GM19397 (cell line): ENCODE data around the gene SLC9A8.
"Not testable (repeated sequence)": the region's sequence is repeated elsewhere in the genome, so short reads cannot be mapped to it uniquely, and the experiment has no call there.

Experiments used
- ATAC-seq: cut with Tn5 transposase; IDR thresholded peaks from one replicate; pipeline ENCODE4 v1.9.1; 2021; ENCODE audit warnings: mild to moderate bottlenecking, moderate library complexity; ENCODE audit not compliant: unreplicated experiment

The SLC9A8 gene

DNA sequence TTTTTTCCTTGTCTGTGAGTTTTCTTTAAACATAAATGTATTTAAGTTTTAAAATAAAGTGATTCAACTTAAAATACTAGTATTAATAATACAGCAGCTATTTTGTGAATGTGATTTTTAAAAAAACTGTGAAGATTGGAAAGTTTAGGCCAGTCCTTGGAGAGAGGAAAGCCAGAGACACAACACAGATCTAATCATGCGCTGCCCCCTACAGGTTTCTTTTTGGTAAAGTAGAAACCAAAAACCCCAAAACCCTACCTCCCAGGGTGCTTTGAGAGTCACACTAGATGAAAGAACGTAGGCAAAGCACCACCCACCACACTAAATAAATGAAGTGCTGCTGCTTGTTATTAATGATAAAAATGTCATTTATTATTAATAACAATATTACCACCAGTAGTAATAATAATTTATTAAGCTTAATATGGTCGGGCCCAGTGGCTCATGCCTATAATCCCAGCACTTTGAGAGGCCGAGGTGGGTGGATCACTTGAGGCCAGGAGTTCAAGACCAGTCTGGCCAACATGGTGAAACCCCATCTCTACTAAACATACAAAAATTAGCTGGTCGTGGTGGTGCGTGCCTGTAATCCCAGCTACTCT, 33.7 kb downstream of the SLC9A8 start:
- ATAC-seq: no peak

DNA sequence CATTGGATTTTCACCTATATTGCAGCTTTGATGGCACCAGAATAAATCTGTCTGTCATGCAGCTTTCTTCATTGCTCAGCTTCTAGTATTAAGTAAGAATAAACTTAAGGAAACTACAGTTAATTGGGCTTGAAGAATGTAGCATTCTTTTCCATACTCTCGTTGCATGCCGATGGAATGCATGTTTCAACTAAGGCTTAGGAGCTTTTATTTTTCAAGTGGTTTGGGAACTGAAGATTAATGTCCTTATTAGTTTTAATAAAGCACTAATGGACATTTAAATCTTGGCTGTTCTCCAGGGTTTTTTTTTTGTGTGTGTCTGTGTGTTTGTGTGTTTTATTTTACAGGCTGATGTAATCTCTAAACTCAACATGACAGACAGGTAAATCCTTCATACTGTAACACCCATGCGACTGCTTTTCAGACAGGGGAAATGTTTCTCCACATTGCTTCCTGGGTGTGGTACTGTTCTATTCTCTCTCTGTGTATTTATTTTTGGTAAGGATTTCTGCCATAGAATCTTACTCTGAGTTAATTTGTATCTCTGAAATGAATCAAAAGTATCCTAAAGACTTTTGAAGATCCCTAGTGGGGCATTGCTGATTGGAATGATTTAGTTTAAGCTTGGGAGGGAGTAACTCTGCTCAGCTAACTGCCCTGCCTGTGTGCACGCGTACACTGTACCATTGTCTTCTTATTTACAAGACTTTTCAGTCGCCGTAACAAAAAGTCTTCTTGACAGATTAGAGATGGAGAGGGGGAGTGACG, 38.0 kb downstream of the SLC9A8 start:
- ATAC-seq: no peak

DNA sequence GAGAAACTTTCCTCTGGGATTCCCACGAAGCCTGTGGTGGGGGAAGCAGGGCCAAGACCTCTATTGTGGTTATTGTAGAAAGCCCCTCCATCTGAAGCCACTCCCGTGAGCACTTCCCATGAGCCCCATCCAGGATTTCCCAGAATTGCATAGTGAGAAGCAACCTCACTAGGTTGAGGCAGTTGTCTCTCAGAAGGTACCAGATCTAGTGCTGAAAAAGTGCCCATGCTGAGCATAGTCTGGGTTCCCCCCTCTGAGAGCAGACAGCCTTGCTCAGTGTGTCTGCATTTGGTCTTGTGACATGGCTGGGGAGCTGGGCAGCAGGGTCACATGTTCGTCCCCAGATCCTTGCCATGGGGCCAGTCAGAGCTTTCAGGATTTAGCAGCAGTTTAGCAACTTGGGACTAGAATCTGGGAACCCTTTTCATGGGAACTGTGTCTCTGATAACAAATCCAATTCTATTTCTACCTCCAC, 38.6 kb downstream of the SLC9A8 start:
- ATAC-seq: no peak

DNA sequence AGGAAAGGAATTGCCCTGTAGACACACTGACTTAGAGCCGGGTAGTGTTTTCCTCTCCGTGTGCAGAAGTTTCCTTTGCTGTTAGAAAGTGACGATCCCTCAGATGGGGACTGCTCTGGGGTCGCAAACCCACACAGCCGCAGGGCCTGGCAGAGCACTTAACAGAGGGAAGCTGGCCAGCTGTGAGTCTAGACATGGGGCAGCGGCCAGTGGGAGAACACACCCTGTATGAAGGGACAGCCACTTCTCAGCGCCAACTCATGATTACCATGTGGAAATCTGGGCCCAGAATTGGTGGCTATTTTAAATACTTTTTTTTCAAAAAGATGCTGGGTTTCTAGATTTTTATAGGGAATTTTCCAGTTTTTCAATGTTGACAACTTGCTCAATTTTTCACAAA, 39.4 kb downstream of the SLC9A8 start:
- no peak for ATAC-seq

DNA sequence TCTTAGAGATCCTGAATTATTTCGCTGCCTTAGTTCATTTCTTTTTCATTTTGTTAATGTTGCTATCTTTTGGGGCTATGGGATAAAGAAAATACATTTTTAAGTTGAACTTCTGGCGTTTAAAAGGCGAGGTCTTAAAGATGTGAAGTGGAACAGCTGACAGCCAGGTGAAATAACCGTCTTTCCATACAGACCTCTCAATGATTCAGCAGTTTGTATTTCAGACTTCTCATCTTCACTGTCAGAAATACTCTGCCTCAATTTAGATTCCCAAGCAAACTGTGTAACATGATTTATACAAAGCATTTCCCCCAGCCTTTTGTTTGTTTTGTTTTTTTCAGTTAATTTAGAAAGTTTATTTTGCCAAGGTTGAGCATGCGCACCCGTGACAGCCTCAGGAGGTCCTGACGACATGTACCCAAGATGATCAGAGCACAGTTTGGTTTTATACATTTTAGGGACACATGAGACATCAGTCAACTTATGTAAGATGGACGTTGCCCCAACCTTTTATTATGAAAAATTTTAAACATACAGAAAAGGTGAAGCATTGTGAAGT, 40.0 kb downstream of the SLC9A8 start:
- no peak for ATAC-seq

DNA sequence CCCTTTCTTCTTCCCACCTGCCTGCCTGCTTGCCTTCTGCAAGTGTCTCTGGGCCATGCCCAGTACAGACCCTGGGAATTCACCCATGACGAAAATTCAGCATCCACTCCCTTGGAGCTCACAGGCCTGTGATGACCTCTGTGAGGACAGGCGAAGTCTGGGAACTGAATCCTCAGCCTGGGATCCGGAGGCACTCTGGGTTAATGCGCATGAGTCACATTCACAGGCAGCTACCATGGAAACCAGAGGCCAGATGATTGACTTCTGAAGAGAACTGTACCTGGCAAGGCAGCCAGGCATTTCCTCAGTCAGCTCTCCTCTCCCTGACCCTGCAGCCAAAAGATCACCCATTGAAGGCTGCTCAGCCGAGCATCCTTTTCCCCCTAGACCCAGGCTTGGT, 41.0 kb downstream of the SLC9A8 start:
- ATAC-seq: no peak

DNA sequence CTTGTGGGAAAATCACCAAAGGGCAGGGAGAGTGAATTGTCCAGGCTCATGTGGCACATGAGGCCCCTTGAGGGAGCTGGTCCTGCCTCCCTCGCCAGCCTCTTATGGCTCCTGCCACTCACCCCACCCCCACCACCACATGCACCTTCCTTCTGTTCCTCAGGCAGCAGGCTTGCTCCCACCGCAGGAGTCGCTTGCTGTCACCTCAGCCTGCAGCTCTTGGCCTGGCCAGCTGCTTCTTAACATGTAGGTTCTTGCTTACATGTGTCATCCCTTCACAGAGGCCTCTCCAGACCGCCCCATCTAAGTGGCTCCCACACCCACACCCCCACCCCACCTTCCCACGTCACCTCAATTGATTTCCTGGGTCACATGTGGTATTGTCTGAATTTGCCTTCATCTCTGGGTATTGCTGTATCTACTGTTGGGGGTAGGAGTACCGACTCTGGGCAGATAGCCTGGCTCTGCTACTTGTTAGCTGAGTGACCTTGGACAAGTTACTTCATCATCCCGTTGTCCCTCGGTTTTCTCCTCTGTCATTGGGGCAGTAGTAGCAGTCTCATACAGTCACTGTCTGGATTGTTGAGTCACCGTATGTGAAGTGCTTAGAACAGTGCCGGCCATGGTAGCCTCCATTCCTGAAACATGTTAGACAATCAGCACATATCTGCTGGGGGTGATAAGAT, 41.7 kb downstream of the SLC9A8 start:
- no peak for ATAC-seq

DNA sequence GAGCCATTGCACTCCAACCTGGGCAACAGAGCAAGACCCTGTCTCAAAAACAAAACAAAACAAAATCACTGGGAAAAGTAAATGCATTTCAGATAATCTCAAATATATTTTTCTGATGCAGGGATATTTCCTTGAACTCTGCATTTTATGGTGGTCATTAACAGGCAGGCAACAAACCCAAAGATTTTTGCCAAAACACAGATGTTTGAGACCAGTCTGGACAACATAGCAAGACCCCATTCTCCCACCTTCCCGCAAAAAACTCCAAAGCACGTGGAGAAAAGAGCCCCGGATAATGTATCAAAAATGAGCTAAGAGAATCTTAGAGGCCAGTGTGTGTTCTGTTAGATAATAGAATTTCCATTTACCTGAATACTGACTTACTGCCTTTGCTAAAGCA, 44.3 kb downstream of the SLC9A8 start:
- no peak for ATAC-seq

DNA sequence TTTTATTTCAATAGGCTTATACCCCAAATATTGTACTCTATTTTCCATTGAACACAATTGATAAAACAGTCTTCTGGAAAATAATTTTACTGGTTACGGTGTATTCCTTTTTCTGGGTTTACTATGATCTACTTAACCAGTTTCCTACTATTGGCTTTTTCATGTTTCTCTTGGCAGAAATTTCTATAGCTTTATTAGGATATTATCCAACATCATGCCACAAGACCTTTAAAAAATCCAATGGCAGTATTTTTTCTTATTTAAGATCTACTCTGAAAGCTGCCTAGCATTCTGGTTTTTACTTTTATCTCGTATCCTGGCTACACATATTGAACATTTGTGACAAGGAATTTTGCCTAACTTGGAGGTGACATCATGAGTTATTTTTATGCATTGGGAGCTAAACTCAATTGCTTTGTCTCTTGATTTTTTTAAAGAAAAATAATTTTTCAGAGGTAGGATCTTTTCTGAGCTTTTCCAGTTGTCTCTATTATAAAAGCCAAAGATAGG, 45.5 kb downstream of the SLC9A8 start:
- ATAC-seq: no peak

DNA sequence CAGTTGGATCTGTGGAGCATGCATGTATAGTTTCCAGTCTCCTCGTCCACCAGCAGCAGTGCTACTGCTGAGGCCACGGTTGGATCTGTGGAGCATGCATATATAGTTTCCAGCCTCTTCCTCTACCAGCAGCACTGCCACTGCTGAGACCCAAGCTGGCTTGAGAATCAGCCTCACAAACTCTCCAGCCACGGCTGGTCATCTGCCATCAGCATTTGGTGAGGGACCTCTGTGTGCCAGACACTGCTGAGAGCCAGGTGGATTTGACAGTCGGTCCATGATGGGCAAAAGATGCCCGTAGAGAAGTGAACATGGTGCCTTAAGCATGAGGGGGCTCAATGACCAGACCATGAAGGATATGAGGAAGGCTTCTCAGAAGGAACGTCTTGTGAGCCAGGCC, 46.4 kb downstream of the SLC9A8 start:
- ATAC-seq: no peak

DNA sequence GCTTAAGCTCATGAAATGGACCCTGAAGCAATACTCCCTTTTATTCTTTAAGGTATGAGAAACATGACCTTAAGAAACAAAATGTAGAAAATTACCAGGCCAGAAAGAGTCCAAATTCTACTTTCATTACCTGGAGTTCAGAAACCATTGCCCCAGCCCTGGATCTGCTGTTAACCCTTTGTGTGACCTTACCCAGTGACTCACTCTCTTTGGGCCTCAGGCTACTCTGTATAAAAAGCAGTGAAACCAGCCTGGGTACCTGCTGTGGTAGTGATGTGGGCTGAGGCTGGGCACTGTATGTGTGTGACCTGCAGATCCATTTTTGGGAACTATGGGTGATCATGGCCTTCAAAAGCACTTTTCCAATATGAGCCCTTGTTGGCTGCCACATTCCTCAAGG, 47.2 kb downstream of the SLC9A8 start:
- no peak for ATAC-seq

DNA sequence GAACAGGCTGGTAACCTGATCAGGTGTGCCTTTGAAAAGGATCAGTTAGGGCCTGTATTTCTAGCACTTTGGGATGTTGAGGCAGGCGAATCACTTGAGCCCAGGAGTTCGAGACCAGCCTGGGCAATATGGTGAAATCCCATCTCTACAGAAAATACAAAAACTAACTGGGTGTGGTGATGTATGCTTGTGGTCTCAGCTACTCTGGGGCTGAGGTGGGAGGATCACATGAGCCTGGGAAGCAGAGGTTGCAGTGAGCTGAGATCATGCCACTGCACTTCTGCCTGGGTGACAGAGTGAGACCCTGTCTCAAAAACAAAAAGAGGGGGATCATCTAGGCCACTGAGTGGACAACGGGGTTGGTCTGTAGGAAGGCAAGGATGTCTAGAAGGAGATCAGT, 48.6 kb downstream of the SLC9A8 start:
- ATAC-seq: not testable (repeated sequence)

DNA sequence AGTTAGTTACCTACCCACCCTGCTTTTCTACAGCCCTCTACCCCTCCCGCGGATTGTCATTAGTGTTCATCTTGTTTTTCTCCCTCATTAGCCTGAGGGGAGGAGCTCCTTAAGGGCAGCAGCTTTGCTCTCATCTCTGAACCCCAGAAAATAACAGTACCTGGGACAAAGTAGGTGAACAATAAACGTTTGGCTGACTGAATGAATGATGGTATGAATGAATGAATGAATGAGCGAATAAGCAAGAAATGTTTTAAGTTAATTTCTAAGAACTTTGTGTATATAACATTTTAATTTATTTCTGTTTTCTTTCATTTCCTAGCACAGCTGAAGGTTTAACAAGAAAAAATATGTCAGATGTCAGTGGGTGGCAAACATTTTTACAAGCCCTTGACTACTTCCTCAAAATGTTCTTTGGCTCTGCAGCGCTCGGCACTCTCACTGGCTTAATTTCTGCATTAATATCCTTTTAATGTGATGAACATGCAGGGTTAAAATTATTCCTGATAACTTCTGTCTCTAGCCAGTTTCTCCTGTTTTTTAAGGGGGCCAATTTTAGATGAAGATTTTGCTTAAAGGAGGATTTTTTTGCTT, 50.1 kb downstream of the SLC9A8 start:
- ATAC-seq: no peak

DNA sequence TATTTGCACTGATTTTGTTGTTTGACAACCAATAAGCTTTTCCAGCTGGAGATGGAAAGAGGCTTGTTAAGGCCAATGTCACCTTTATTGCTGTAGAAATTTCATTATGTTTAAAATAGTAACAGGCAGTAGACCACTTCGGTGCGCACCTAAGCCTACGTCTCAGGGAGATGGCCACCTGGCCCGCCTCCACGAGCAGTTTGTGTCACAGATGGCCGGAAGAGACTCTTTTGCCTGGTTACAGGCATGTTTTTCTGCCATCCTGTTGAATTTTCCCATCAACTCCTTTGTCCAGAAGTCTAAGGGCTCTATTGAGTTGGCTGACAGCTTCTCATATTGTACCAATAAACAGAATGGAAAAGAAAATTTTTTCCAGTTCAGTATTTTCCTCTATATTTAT, 51.0 kb downstream of the SLC9A8 start:
- ATAC-seq: no peak

DNA sequence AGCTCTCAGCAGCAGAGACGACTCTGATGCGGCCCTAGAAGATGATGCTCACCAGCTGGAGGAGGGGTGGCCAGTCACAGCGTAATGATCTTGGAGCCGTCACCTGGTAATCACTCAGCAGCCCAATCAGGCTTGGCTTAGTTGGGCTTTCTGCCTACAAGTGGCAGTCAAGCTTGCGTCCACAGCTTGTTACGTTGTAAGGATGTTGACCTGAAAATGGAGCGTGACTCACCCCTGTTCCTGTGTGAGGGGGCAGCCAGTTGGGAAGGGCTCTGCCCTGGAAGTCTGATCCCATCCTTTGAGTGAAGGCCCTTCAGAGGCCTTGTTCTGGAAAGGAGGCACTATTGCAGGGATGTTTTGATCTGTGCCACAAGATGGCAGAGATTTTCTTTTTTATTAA, 52.9 kb downstream of the SLC9A8 start:
- ATAC-seq: no peak

DNA sequence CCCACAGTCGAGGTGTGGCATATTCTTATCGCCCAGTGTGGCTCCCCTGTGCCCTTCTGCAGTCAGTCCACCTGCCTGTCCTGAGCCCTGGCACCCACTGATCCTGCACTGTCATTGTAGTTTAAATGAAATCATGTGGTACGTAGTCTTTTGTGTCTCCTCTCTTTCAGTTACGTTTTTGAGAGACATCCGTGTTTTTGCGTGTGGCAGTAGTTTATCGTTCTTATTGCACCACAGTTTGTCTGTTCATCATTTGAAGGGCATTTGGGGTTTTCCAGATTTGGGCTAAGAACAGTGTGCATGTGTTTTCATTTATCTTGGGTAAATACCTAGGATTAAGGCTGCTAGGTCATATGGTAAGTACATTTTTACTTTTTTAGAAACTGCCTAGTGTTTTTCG, 53.4 kb downstream of the SLC9A8 start:
- ATAC-seq: no peak

DNA sequence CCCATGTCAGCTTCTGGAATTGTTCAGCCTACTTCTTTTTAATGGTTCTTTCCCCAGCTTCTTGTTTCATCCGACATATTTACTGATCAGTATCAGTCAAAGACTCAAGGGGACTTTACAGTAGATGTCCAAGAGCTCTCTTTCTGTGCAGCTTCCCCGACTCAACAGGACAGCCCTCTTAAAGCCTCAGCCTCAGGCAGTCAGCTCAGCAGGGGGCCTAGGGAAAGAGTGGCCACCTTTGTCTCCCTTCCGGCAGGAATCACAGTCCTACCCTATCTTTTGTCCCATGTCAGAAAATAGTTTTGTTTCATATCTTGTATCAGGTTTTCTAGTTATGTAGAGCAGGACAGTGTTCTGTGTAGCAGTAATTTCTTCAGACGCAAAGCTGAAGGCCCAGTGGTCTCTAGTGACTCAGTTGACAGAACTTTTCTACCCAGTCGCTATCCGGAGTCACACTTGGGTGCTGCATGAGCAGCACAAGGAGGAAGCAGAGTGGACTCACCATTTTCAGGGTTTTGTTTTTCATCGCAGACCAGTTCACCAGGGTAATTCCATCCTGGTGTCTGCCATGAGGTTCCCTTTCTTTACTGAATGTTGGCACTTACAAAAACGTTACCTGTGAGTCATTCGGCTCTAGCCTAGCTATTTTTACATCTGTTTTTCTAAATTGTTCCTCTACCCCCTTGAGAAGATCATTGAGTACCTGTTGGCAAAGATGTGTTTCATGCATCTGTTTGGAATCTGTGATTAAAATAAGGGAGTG, 55.0 kb downstream of the SLC9A8 start:
- no peak for ATAC-seq

DNA sequence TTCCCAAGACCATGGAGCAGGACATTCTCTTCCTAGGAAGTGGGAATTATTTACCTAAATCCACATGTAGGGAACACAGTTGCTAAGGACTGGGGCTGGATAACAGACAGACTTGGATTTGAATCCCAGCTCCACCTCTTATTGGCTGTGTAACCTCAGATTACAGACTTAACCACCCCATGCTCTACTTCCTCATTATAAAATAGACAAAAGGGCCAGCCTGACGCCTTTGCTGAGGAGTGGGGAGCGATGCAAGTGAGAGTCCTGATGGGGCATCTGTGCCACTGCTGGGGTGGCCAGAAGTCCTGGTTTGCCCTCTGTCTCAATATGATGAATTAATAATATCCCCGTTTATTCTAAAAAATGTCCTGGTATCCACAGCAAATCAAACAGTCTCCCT, 55.9 kb downstream of the SLC9A8 start:
- no peak for ATAC-seq

DNA sequence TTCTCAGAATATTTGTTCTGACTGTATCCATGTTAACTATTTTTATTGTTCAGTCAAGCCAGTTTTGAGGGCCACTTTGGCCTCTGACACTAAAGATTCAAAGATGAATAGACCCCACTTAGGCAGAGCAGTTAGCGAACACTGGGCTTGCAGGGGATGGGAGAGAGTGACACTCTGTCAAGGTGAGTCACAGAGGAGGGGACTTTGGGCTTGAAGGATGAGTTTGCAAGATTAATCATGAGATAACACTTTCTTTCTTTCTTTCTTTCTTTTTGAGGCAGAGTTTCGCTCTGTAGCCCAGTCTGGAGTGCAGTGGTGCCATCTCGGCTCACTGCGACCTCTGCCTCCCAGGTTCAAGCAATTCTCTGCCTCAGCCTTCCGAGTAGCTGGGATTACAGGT, 56.3 kb downstream of the SLC9A8 start:
- no peak for ATAC-seq

DNA sequence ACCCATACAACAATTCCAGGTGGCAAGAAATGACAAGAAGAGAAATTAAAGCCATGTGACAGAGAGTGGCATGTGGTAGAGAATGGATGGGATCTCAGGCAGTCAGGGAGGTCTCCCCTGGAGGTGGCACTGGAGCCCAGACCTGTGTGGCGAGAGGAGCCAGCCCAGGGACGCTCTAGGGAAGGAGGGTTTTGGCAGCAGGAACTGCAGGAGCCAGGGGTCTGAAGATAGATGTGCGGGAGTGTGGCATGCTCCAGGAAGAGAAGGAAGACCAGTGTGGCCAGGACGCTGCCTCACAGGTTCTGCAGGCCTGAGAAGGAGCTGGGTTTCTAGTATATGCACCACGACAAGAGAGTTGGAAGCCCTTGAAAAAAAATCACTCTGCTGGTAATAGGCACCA, 57.6 kb downstream of the SLC9A8 start:
- no peak for ATAC-seq
